ENCODE results near the gene RFC2.

- TF ChIP-seq CTCF (IDR thresholded peaks at IDR 0.05 in 2 of 3, conservative IDR thresholded peaks at IDR 0.05 in 1 of 3; ENCODE audit: control insufficient read depth in 2 of 3, extremely low read depth in 1 of 3, insufficient read depth in 1 of 3, low read depth in 3 of 3, low read length in 3 of 3) (peak in 1 of 3 experiments; percentile 17; a peak in 1 of 6 replicates), MAX (IDR thresholded peaks at IDR 0.05; ENCODE audit: low read depth, low read length) (peak; percentile 62), ZBTB33 (IDR thresholded peaks at IDR 0.05) (no peak)
Observed at GRCh38 chr7:74254129-74254857, at the start of gene RFC2.
